ENCODE data around the gene PTRHD1. TPM values are rescaled to one million over a fixed set of nuclear protein-coding genes. Genes with fewer than 3 reads are reported as not detected.

PTRHD1 gene
- total and polyA plus RNA-seq, 2 donors (not counting 1 experiment from before 2014, with no cell fraction given): 20.2 to 29.8 TPM

DNA sequence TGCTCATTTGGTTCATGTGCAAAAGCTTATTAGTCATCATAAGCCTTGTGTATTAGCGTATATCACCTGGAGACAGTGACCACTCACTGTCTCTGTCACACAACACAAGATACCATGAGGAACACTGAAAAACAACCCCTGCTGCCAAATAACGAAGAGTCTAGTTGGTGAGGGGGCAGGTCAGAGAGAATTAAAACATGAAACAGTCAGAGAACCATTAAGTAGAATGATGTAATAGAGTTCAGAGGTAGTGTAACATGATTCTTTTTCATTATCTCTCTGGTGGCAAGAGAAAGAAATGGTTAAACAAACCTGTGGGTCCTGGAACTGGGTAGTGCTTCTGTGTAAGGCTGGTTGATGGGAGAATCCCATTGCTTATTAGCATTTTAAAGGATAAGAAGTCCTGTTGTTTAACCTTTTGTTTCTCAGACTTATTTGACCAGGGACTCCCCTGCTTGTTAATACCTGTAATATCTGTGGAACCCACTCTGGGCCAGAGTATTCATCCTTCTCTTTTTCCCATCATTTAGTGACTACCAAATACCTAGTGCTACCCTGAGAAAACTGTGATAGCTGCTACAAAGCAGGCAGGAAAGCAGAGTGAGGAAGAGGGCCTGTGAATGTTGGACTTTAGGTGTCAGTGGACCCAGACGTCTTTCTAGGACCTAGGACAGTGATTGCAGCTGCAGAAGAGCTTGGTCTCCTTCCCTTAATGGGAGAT lies 38.0 kb downstream of the PTRHD1 start:
- H3K4me2 ChIP-seq (replicated peaks; ENCODE audit: low read depth, low read length, poor library complexity, severe bottlenecking): no peak overlapping the region
- no peak overlapping the region for H3K27ac ChIP-seq (ENCODE audit: low read length in 2 of 2)
- H3K4me1 Mint-ChIP-seq: no peaks in the 10 kb centered on the region
- ATAC-seq (ENCODE audit: low read depth): no peak
- no peaks in the 10 kb centered on the region for H3K9me3 ChIP-seq (ENCODE audit: control extremely low read depth in 1 of 3, control insufficient read depth in 2 of 3, insufficient read depth in 1 of 3, low read length in 2 of 3)
- POLR2A ChIA-PET: no interaction called here
- TF ChIP-seq CTCF (IDR thresholded peaks at IDR 0.05) (no peak), EZH2 (IDR thresholded peaks at IDR 0.05; ENCODE audit: borderline replicate concordance, insufficient read depth, low read depth, low read length, poor library complexity, severe bottlenecking) (no peak)
- H3K79me2 ChIP-seq (ENCODE audit: control insufficient read depth, insufficient read depth, low read length): no peaks in the 10 kb centered on the region
- no peaks in the 10 kb centered on the region for H3K27me3 Mint-ChIP-seq
- intact Hi-C loops (cut with micrococcal nuclease): no loop called here
- WGBS (ENCODE audit: insufficient coverage): 83% methylated on average over 1 of the region's 3 CpGs
- no peak overlapping the region for H3K27ac Mint-ChIP-seq
- H3K9me3 Mint-ChIP-seq (ENCODE audit: insufficient read depth): no peaks in the 10 kb centered on the region
- H4K20me1 ChIP-seq (ENCODE audit: control insufficient read depth, insufficient read depth, low read length, poor library complexity, severe bottlenecking): no peaks in the 10 kb centered on the region
- H3K4me3 Mint-ChIP-seq: no peak overlapping the region
- CTCF ChIA-PET: no interaction called here
- no peaks in the 10 kb centered on the region for H3K27me3 ChIP-seq (replicated peaks in 1 of 4; ENCODE audit: control extremely low read depth in 1 of 4, control insufficient read depth in 3 of 4, insufficient read depth in 4 of 4, low read length in 3 of 4)
- H2AFZ ChIP-seq (ENCODE audit: insufficient read depth, low read depth, low read length, poor library complexity, severe bottlenecking): no peak overlapping the region
- DNase-seq: no peak
- no peaks in the 10 kb centered on the region for H3K4me1 ChIP-seq (ENCODE audit: control insufficient read depth in 2 of 2, insufficient read depth in 2 of 2, low read length in 2 of 2)
- no peak overlapping the region for H3K9ac ChIP-seq (ENCODE audit: low read length)
- peaks cover 21 to 44% of the 10 kb centered on the region in 2 experiments for H3K36me3 ChIP-seq (replicated peaks in 1 of 2; ENCODE audit: control extremely low read depth in 1 of 2, control insufficient read depth in 1 of 2, extremely low read depth in 1 of 2, insufficient read depth in 2 of 2, low read length in 1 of 2)
- H3K4me3 ChIP-seq (ENCODE audit: control extremely low read depth in 1 of 5, extremely low read depth in 1 of 5, insufficient read depth in 1 of 5, low read depth in 2 of 5, low read length in 4 of 5): no peak overlapping the region

- ChIA-PET POLR2A (no interaction called here), CTCF (no interaction called here)
- Mint-ChIP-seq H3K4me3 (no peak overlapping the region), H3K27ac (no peak overlapping the region), H3K4me1 (no peaks in the 10 kb centered on the region), H3K9me3 (ENCODE audit: insufficient read depth) (no peaks in the 10 kb centered on the region), H3K27me3 (no peaks in the 10 kb centered on the region)
- intact Hi-C loops (cut with micrococcal nuclease): no loop called here
- Histone ChIP-seq H4K20me1 (ENCODE audit: control insufficient read depth, insufficient read depth, low read length, poor library complexity, severe bottlenecking) (no peaks in the 10 kb centered on the region), H3K4me3 (ENCODE audit: control extremely low read depth in 1 of 5, extremely low read depth in 1 of 5, insufficient read depth in 1 of 5, low read depth in 2 of 5, low read length in 4 of 5) (no peak overlapping the region), H3K36me3 (replicated peaks in 1 of 2; ENCODE audit: control extremely low read depth in 1 of 2, control insufficient read depth in 1 of 2, extremely low read depth in 1 of 2, insufficient read depth in 2 of 2, low read length in 1 of 2) (peaks cover 9 to 30% of the 10 kb centered on the region in 2 experiments), H3K9ac (ENCODE audit: low read length) (no peak overlapping the region), H3K9me3 (ENCODE audit: control extremely low read depth in 1 of 3, control insufficient read depth in 2 of 3, insufficient read depth in 1 of 3, low read length in 2 of 3) (no peaks in the 10 kb centered on the region), H3K4me2 (replicated peaks; ENCODE audit: low read depth, low read length, poor library complexity, severe bottlenecking) (no peak overlapping the region), H2AFZ (ENCODE audit: insufficient read depth, low read depth, low read length, poor library complexity, severe bottlenecking) (no peak overlapping the region), H3K27ac (ENCODE audit: low read length in 2 of 2) (no peak overlapping the region), H3K27me3 (replicated peaks in 1 of 4; ENCODE audit: control extremely low read depth in 1 of 4, control insufficient read depth in 3 of 4, insufficient read depth in 4 of 4, low read length in 3 of 4) (no peaks in the 10 kb centered on the region), H3K4me1 (ENCODE audit: control insufficient read depth in 2 of 2, insufficient read depth in 2 of 2, low read length in 2 of 2) (no peaks in the 10 kb centered on the region), H3K79me2 (ENCODE audit: control insufficient read depth, insufficient read depth, low read length) (no peaks in the 10 kb centered on the region)
- WGBS (ENCODE audit: insufficient coverage): 100% methylated on average over 1 of the region's 7 CpGs
- no peak for DNase-seq
- no peak for ATAC-seq (ENCODE audit: low read depth)
- no peak for TF ChIP-seq EZH2 (IDR thresholded peaks at IDR 0.05; ENCODE audit: borderline replicate concordance, insufficient read depth, low read depth, low read length, poor library complexity, severe bottlenecking)
- TF ChIP-seq CTCF (IDR thresholded peaks at IDR 0.05): no peak
Observed at GRCh38 chr2:24749069-24749691, 44.0 kb downstream of the PTRHD1 start.
